ENCODE data around the gene DUS3L.

- TF ChIP-seq CTCF (IDR thresholded peaks at IDR 0.05) (no peak), POLR2A (IDR thresholded peaks at IDR 0.05) (no peak)
Measured at GRCh38 chr19:5753743-5754142, 37.2 kb downstream of the DUS3L start.
